Gastroesophageal sphincter (tissue), 3 donors: ENCODE results near the gene PTGDS.

Source experiments
- POLR2A ChIP-seq, 2 donors: fragments of 450-650 bp; IDR thresholded peaks; one replicate each; pipeline ENCODE4 v1.6.1; 2017; ENCODE audit warnings: antibody characterized with exemption in 2 of 2, mild to moderate bottlenecking in 2 of 2, moderate library complexity in 1 of 2
- TF ChIP-seq, protein P1 (sequence below), 4 experiments: fragments of 200-600 bp in 2 of 4; fragments of 450-650 bp in 2 of 4; sonication (generic) in 1 of 4; IDR thresholded peaks; one replicate each; pipeline ENCODE4 v1.5.1; 2017 to 2019; ENCODE audit warnings: antibody characterized with exemption in 4 of 4, mild to moderate bottlenecking in 2 of 4, moderate library complexity in 2 of 4

DNA sequence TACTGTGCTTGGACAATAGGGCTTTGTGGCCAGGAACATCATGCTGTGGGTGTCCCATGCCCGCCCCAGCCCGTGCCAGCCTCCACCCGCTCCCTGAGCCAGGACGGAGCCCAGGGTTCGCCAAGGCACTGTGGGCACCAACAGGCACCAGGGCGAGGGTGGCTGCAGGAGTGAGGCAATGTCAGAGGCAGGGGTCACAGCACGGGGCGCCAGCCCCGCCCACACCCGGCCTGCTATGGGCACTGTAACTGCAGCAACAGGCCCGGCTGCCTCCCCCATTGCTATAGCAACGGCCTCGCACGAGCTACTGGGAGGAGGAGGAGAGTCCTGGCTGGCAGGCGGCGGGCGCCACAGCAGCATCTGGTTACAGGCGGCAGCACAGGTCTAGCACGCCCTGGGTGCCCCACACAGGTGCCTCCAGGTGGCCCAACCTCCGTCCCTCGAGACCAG is 48.2 kb downstream of the PTGDS start:
- TF ChIP-seq, protein P1, sequence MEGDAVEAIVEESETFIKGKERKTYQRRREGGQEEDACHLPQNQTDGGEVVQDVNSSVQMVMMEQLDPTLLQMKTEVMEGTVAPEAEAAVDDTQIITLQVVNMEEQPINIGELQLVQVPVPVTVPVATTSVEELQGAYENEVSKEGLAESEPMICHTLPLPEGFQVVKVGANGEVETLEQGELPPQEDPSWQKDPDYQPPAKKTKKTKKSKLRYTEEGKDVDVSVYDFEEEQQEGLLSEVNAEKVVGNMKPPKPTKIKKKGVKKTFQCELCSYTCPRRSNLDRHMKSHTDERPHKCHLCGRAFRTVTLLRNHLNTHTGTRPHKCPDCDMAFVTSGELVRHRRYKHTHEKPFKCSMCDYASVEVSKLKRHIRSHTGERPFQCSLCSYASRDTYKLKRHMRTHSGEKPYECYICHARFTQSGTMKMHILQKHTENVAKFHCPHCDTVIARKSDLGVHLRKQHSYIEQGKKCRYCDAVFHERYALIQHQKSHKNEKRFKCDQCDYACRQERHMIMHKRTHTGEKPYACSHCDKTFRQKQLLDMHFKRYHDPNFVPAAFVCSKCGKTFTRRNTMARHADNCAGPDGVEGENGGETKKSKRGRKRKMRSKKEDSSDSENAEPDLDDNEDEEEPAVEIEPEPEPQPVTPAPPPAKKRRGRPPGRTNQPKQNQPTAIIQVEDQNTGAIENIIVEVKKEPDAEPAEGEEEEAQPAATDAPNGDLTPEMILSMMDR (IDR thresholded peaks at IDR 0.05): no peak
- no peak for TF ChIP-seq POLR2A (IDR thresholded peaks at IDR 0.05)
